SK-N-SH (cell line): ENCODE data around the gene SPIRE1. TPM values are rescaled to one million over a fixed set of nuclear protein-coding genes. Genes with fewer than 3 reads are reported as not detected.

Source experiments
- CTCF ChIA-PET: fragments of 300-600, 350-600 bp; formaldehyde crosslinking; extraction: SDS; loops from one replicate; lab custom pipeline; 2021; lab: Yijun Ruan, JAX
- POLR2A ChIA-PET: fragments of 350-600 bp; sonication (Branson Sonifier 250); formaldehyde crosslinking; extraction: SDS; loops from one replicate; lab custom pipeline; 2020; ENCODE audit warnings: antibody characterized with exemption, inconsistent platforms; lab: Yijun Ruan, JAX
- DNase-seq: peaks from one replicate; pipeline ENCODE4 v3.0.0; 2012
- H2AFZ ChIP-seq: fragments of 200-600 bp; sonication (generic); 2 replicates; pipeline ENCODE4 v1.8.1; 2016; ENCODE audit warnings: antibody characterized with exemption, mild to moderate bottlenecking, low read depth
- H3F3A ChIP-seq: fragments of 200-600 bp; sonication (generic); replicated peaks from 2 replicates; pipeline ENCODE3; 2016; ENCODE audit warnings: antibody characterized with exemption, mild to moderate bottlenecking; ENCODE audit not compliant: insufficient read depth
- H3K27ac ChIP-seq, 2 experiments: fragments of 200-500 bp in 1 of 2; fragments of 200-600 bp in 1 of 2; sonication (Bioruptor generic) in 1 of 2; sonication (generic), shearing (Covaris generic) in 1 of 2; 2 replicates each; pipeline versions ENCODE4 v1.5.1 to v1.6.1; 2014 to 2016; ENCODE audit warnings: low read depth in 2 of 2, inconsistent platforms in 1 of 2, low read length in 1 of 2, mild to moderate bottlenecking in 1 of 2, mixed read lengths in 1 of 2
- H3K27me3 ChIP-seq: fragments of 200-600 bp; sonication (generic), shearing (Covaris generic); 2 replicates; pipeline ENCODE4 v1.6.1; 2016; ENCODE audit warnings: mixed run types; ENCODE audit not compliant: insufficient read depth
- H3K36me3 ChIP-seq, 2 experiments: fragments of 200-500 bp in 1 of 2; fragments of 200-600 bp in 1 of 2; sonication (Bioruptor generic) in 1 of 2; sonication (generic) in 1 of 2; replicated peaks in 1 of 2; 2 replicates each; pipeline versions ENCODE3 to v1.5.1; 2014 to 2016; ENCODE audit warnings: low read length in 1 of 2, mild to moderate bottlenecking in 1 of 2; ENCODE audit not compliant: insufficient read depth in 2 of 2, control insufficient read depth in 1 of 2
- H3K4me1 ChIP-seq, 2 experiments: fragments of 200-500 bp in 1 of 2; fragments of 200-600 bp in 1 of 2; sonication (Bioruptor generic) in 1 of 2; sonication (generic), shearing (Covaris generic) in 1 of 2; 2 replicates each; pipeline versions ENCODE4 v1.5.1 to v1.6.1; 2014 to 2016; ENCODE audit warnings: low read depth in 1 of 2, low read length in 1 of 2, mixed run types in 1 of 2; ENCODE audit not compliant: insufficient read depth in 2 of 2, control insufficient read depth in 1 of 2
- H3K4me2 ChIP-seq: fragments of 200-600 bp; sonication (generic), shearing (Covaris generic); 2 replicates; pipeline ENCODE4 v1.6.1; 2017; ENCODE audit warnings: mixed run types
- H3K4me3 ChIP-seq, 2 experiments: fragments of 200-500 bp in 1 of 2; fragments of 200-600 bp in 1 of 2; sonication (Bioruptor generic) in 1 of 2; sonication (generic), shearing (Covaris generic) in 1 of 2; 2 replicates each; pipeline versions ENCODE4 v1.5.1 to v1.8.1; 2014 to 2016; ENCODE audit warnings: low read depth in 2 of 2, inconsistent platforms in 1 of 2, low read length in 1 of 2, mild to moderate bottlenecking in 1 of 2, mixed read lengths in 1 of 2, moderate library complexity in 1 of 2
- H3K79me2 ChIP-seq: fragments of 200-600 bp; sonication (generic); 2 replicates; pipeline ENCODE4 v1.8.1; 2017; ENCODE audit warnings: mild to moderate bottlenecking; ENCODE audit not compliant: insufficient read depth
- H3K9ac ChIP-seq: fragments of 200-600 bp; sonication (generic); 2 replicates; pipeline ENCODE4 v1.6.1; 2017; ENCODE audit warnings: mixed run types
- H3K9me2 ChIP-seq: fragments of 200-600 bp; sonication (generic); 2 replicates; pipeline ENCODE4 v1.6.1; 2017; ENCODE audit warnings: mixed run types
- H3K9me3 ChIP-seq: fragments of 200-600 bp; sonication (generic); 2 replicates; pipeline ENCODE4 v1.6.1; 2017; ENCODE audit warnings: mixed run types, mild to moderate bottlenecking, moderate library complexity
- H4K20me1 ChIP-seq: fragments of 200-600 bp; sonication (generic); 2 replicates; pipeline ENCODE4 v1.6.1; 2017; ENCODE audit warnings: mild to moderate bottlenecking, mixed run types; ENCODE audit not compliant: insufficient read depth
- CHD2 ChIP-seq: fragments of 150-350 bp; IDR thresholded peaks from 2 replicates; pipeline ENCODE4 v1.6.1; 2018; ENCODE audit warnings: low read length; ENCODE audit not compliant: partially characterized antibody
- EP300 ChIP-seq, 2 experiments: IDR thresholded peaks; 2 replicates each; pipeline versions ENCODE4 v1.4.0 to v1.6.1; 2012; ENCODE audit warnings: borderline replicate concordance in 1 of 2, low read depth in 1 of 2, low read length in 1 of 2
- GABPA ChIP-seq: IDR thresholded peaks from 2 replicates; pipeline ENCODE4 v1.4.0; 2012; ENCODE audit warnings: low read depth, mild to moderate bottlenecking
- GATA2 ChIP-seq: sonication (generic); formaldehyde crosslinking; IDR thresholded peaks from 2 replicates; pipeline ENCODE4 v1.5.0; 2020; ENCODE audit warnings: mild to moderate bottlenecking, missing genetic modification reagents
- JUND ChIP-seq: IDR thresholded peaks from 2 replicates; pipeline ENCODE4 v1.4.0; 2012
- MEF2A ChIP-seq: IDR thresholded peaks from 2 replicates; pipeline ENCODE4 v1.4.0; 2012; ENCODE audit warnings: low read depth, borderline replicate concordance
- NFIC ChIP-seq: IDR thresholded peaks from 2 replicates; pipeline ENCODE4 v1.4.0; 2012; ENCODE audit warnings: borderline replicate concordance
- NRF1 ChIP-seq: IDR thresholded peaks from 2 replicates; pipeline ENCODE4 v1.6.1; 2012; ENCODE audit warnings: low read depth, mild to moderate bottlenecking, low read length
- RAD21 ChIP-seq: IDR thresholded peaks from 2 replicates; pipeline ENCODE4 v1.6.1; 2012; ENCODE audit warnings: mild to moderate bottlenecking, low read length
- RCOR1 ChIP-seq: fragments of 150-350 bp; IDR thresholded peaks from 2 replicates; pipeline ENCODE4 v1.6.1; 2017; ENCODE audit warnings: antibody characterized with exemption, low read length
- RFX5 ChIP-seq: IDR thresholded peaks from 2 replicates; pipeline ENCODE4 v1.6.1; 2012; ENCODE audit warnings: mild to moderate bottlenecking, improper control_type of control experiment, low read length
- SMC3 ChIP-seq: IDR thresholded peaks from 2 replicates; pipeline ENCODE4 v1.6.1; 2012; ENCODE audit warnings: low read depth, low read length, improper control_type of control experiment
- TAF1 ChIP-seq: IDR thresholded peaks from 2 replicates; pipeline ENCODE4 v1.6.1; 2012; ENCODE audit warnings: low read depth, mild to moderate bottlenecking, low read length, moderate library complexity, borderline replicate concordance
- WGBS: methylation state at CpG from one replicate; pipeline ENCODE4 v1.1.6; 2017; ENCODE audit warnings: low lambda C conversion rate; 5-methylcytosine and 5-hydroxymethylcytosine counted together
- polyA plus RNA-seq, 3 experiments: library from polyadenylated mRNA; depleted of rRNA; stranded (reverse); fragments of >200 nt; gene quantifications; 2 replicates each; pipeline ENCODE4 v1.2.3, GENCODE V29; 2012
- TF ChIP-seq, protein P1 (sequence below): IDR thresholded peaks from 2 replicates; pipeline ENCODE4; 2012
- TF ChIP-seq, protein P2 (sequence below): fragments of 150-350 bp; IDR thresholded peaks from 2 replicates; pipeline ENCODE4 v1.6.1; 2017; ENCODE audit warnings: antibody characterized with exemption, low read length, low read depth, borderline replicate concordance
- TF ChIP-seq, protein P3 (sequence below): IDR thresholded peaks from 2 replicates; pipeline ENCODE4 v1.4.0; 2012; ENCODE audit warnings: low read depth, borderline replicate concordance

SPIRE1 gene
- polyA plus RNA-seq, 1 of the 3 experiments (the other 2 are of a cell fraction) = 6.7 TPM

DNA sequence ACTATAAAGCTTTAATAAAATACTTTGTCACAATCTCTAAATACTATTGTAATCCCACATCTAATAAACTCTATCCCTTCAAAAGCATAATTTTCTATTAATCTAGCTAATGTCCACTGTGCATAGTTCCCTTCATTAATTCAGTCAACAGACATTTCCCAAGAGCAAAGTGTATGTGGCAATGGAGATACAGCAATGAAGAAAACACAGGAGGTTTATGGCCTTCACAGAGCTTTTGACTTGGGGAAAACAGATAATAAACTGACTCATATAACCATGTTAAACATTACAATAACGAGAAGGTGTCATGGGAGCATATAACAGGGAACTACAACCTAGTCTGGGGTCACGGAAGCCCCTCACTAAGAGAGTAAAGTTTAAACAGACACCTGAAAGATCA lies 86.3 kb downstream of the SPIRE1 start:
- no peak overlapping the region for H2AFZ ChIP-seq
- H3K4me2 ChIP-seq = no peak overlapping the region
- no peaks in the 10 kb centered on the region for H3K27me3 ChIP-seq
- TF ChIP-seq, protein P1, sequence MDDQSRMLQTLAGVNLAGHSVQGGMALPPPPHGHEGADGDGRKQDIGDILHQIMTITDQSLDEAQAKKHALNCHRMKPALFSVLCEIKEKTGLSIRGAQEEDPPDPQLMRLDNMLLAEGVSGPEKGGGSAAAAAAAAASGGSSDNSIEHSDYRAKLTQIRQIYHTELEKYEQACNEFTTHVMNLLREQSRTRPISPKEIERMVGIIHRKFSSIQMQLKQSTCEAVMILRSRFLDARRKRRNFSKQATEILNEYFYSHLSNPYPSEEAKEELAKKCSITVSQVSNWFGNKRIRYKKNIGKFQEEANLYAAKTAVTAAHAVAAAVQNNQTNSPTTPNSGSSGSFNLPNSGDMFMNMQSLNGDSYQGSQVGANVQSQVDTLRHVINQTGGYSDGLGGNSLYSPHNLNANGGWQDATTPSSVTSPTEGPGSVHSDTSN = no peak
- TF ChIP-seq, all 33 proteins: peak for 0
- Histone ChIP-seq H3K9me2 (no peaks in the 10 kb centered on the region), H3K4me1 (no peaks in the 10 kb centered on the region), H3K4me3 (no peak overlapping the region), H3K36me3 (no peaks in the 10 kb centered on the region), H3K79me2 (peaks cover 58% of the 10 kb centered on the region; the same call in 1 of the 2 replicates), H3K9me3 (no peaks in the 10 kb centered on the region), H4K20me1 (peaks cover 21% of the 10 kb centered on the region), H3K27ac (no peak overlapping the region), H3F3A (no peaks in the 10 kb centered on the region), H3K9ac (no peak overlapping the region)
- ChIA-PET POLR2A (no interaction called here), CTCF (no interaction called here)
- WGBS = 85% methylated on average over 2 of the region's 2 CpGs
- no peak for DNase-seq

DNA sequence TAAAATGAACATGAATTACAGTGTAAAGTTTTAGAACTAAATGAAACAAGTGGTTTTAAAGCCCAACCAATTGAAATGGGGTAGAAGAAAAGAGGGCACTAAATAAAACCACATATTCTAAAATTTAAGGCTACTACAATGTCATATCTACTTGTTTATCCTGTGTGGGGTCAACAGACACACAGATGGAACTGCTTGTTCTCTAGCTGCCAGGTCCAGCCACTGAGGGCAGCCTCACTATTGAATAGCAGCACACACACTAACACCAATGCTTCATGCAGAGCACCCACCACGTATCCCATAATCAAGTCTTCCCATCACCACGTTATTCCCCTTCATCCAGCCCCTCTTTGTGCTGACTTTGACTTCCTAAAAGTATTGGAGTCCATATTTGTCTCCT lies 88.1 kb downstream of the SPIRE1 start:
- Histone ChIP-seq H4K20me1 (peaks cover 20% of the 10 kb centered on the region), H3K79me2 (peaks cover 70% of the 10 kb centered on the region; the same call in 1 of the 2 replicates), H3K9ac (no peak overlapping the region), H3F3A (no peaks in the 10 kb centered on the region), H2AFZ (no peak overlapping the region), H3K9me2 (no peaks in the 10 kb centered on the region), H3K4me3 (no peak overlapping the region), H3K27ac (no peak overlapping the region), H3K9me3 (no peaks in the 10 kb centered on the region)
- CTCF ChIA-PET = no interaction called here
- POLR2A ChIA-PET = no interaction called here
- TF ChIP-seq EP300 (IDR thresholded peaks at IDR 0.05; ENCODE audit: borderline replicate concordance in 1 of 2, low read depth in 1 of 2, low read length in 1 of 2) (no peak), MEF2A (no peak), CHD2 (no peak), JUND (no peak)
- TF ChIP-seq, protein P2, sequence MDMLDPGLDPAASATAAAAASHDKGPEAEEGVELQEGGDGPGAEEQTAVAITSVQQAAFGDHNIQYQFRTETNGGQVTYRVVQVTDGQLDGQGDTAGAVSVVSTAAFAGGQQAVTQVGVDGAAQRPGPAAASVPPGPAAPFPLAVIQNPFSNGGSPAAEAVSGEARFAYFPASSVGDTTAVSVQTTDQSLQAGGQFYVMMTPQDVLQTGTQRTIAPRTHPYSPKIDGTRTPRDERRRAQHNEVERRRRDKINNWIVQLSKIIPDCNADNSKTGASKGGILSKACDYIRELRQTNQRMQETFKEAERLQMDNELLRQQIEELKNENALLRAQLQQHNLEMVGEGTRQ = no peak
- TF ChIP-seq, all 33 proteins: peak for 0
- WGBS = 87% methylated on average over 2 of the region's 2 CpGs
- Histone ChIP-seq H3K4me1 (no peaks in the 10 kb centered on the region), H3K36me3 (no peaks in the 10 kb centered on the region), H3K27me3 (no peaks in the 10 kb centered on the region), H3K4me2 (no peak overlapping the region)
- DNase-seq = no peak

DNA sequence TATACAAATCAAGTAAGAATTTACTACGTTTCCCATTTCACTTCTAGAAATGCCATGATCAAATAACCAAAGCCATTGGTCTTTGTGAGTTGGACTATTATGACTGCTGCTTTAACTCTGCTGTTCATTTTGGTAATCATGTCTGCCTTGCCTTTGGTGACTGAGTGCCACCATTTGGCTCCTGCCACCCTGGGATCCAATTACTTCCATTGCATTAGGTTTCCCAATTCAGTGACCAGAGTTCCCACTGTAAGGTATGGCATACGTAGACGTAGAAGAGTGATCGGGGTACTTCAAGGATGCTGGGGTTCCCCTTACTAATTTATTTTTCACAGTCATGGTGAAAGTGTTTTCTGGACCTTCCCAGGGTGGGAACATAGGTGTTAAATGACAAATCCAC lies 90.1 kb downstream of the SPIRE1 start:
- ChIA-PET CTCF (no interaction called here), POLR2A (no interaction called here)
- Histone ChIP-seq H3K4me3 (no peak overlapping the region), H4K20me1 (peaks cover 14% of the 10 kb centered on the region), H3F3A (no peaks in the 10 kb centered on the region), H3K27ac (no peak overlapping the region), H3K9ac (no peak overlapping the region), H3K4me2 (no peak overlapping the region), H3K9me2 (no peaks in the 10 kb centered on the region), H3K79me2 (peaks cover 71% of the 10 kb centered on the region), H3K9me3 (no peaks in the 10 kb centered on the region), H2AFZ (no peak overlapping the region), H3K27me3 (no peaks in the 10 kb centered on the region), H3K36me3 (no peaks in the 10 kb centered on the region), H3K4me1 (no peaks in the 10 kb centered on the region)
- 99% methylated on average over 4 of the region's 4 CpGs for WGBS
- no peak for DNase-seq
- TF ChIP-seq NRF1 (no peak), RAD21 (no peak), NFIC (no peak), SMC3 (no peak), RFX5 (no peak), EP300 (IDR thresholded peaks at IDR 0.05; ENCODE audit: borderline replicate concordance in 1 of 2, low read depth in 1 of 2, low read length in 1 of 2) (no peak), GATA2 (no peak), MEF2A (no peak), GABPA (no peak), RCOR1 (no peak), TAF1 (no peak)
- TF ChIP-seq, protein P1 = no peak
- TF ChIP-seq, protein P3, sequence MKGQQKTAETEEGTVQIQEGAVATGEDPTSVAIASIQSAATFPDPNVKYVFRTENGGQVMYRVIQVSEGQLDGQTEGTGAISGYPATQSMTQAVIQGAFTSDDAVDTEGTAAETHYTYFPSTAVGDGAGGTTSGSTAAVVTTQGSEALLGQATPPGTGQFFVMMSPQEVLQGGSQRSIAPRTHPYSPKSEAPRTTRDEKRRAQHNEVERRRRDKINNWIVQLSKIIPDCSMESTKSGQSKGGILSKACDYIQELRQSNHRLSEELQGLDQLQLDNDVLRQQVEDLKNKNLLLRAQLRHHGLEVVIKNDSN = no peak
- TF ChIP-seq, protein P2 = no peak
